Measurements from ENCODE around the gene SLC6A12. TPM values are rescaled to one million over a fixed set of nuclear protein-coding genes. Genes with fewer than 3 reads are reported as not detected.
"Not testable (repeated sequence)": the region's sequence is repeated elsewhere in the genome, so short reads cannot be mapped to it uniquely, and the experiment has no call there.

The SLC6A12 gene
- total RNA-seq, 5 donors from 2014 or later (not counting 1 experiment from before 2014, with no cell fraction given) = 0.85 TPM; not detected in 4

DNA sequence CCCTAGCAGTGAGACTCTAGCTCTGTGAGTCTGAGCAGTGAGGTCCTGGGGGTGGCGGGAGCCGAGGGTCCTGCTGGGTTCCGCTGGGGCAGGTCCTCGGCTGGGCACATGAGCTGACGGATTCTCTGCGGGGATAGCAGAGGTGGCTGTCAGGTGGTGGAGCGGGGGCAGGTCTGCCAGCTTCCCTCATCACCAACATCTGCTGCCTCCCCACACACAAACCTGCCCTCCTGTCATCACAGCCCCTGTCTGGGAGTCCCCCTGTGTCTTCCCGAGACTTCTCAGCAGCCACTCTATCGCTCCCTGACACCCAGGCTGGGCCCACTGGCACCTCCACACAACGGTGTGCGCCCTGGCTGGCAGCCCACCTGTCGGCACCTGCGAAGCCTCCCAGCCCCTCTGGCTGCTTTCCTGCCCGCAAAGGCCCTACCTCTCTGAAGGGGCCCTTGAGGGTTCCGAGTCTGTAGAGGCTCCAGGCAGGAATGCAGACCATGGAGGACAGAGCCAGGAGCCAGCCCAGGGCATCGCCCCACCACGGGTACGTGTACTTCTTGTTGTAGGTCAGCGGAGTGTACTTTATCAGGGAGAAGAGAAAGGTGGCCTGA, 7.1 kb upstream of the SLC6A12 start:
- CTCF ChIA-PET = no interaction called here
- Histone ChIP-seq H3K27ac (ENCODE audit: low read length) (no peak overlapping the region), H3K4me1 (ENCODE audit: control insufficient read depth in 1 of 2, extremely low read depth in 1 of 2, insufficient read depth in 2 of 2, low read length in 2 of 2) (peaks cover 0 to 8% of the 10 kb centered on the region in 2 experiments), H3K4me3 (ENCODE audit: control insufficient read depth in 1 of 2, extremely low read depth in 1 of 2, low read length in 1 of 2) (no peak overlapping the region), H3K9me3 (no peaks in the 10 kb centered on the region), H3K36me3 (ENCODE audit: control insufficient read depth in 2 of 2, extremely low read depth in 1 of 2, insufficient read depth in 1 of 2, low read length in 1 of 2) (no peaks in the 10 kb centered on the region), H3K27me3 (replicated peaks in 1 of 2; ENCODE audit: control insufficient read depth in 2 of 2, extremely low read depth in 1 of 2, insufficient read depth in 2 of 2, low read length in 1 of 2) (peaks cover 0 to 26% of the 10 kb centered on the region in 2 experiments)
- ATAC-seq (replicated peaks in 1 of 4) (no peak), DNase-seq (no peak)
- no peak overlapping the region for H3K27ac Mint-ChIP-seq
- peaks cover 0 to 4% (median 0%) of the 10 kb centered on the region in 3 donors for H3K4me1 Mint-ChIP-seq
- no peaks in the 10 kb centered on the region for H3K36me3 Mint-ChIP-seq
- POLR2A ChIA-PET = no interaction called here
- no peaks in the 10 kb centered on the region for H3K9me3 Mint-ChIP-seq
- no peak overlapping the region for H3K4me3 Mint-ChIP-seq
- WGBS (ENCODE audit: insufficient coverage) = 80% methylated on average over 10 of the region's 19 CpGs
- peaks cover 7 to 16% of the 10 kb centered on the region in 2 donors for H3K27me3 Mint-ChIP-seq

DNA sequence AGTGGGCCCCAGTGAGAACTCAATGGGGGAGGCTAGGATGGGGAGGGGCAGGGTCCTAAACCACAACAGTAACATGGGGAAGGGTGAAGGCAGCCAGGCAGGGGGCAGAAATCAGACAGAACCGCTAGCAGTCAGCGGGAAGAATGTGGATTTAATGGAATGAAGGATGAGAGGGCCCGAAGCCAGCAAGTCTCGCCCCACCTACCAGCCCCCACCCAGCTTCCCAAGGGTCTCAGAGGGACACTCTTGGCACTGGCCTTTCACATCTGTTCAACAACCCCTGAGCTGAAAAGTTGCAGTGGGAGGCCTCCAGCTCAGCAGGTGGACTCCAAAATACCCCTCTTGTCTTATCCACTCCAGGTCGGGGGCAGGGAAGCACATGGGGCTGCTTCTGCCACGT, 6.5 kb upstream of the SLC6A12 start:
- no peaks in the 10 kb centered on the region for H3K9me3 ChIP-seq
- POLR2A ChIA-PET = no interaction called here
- H3K4me3 ChIP-seq (ENCODE audit: control insufficient read depth in 1 of 2, extremely low read depth in 1 of 2, low read length in 1 of 2) = no peak overlapping the region
- DNase-seq (no peak), ATAC-seq (replicated peaks in 1 of 4) (no peak)
- peaks cover 0 to 26% of the 10 kb centered on the region in 2 experiments for H3K27me3 ChIP-seq (replicated peaks in 1 of 2; ENCODE audit: control insufficient read depth in 2 of 2, extremely low read depth in 1 of 2, insufficient read depth in 2 of 2, low read length in 1 of 2)
- 83% methylated on average over 1 of the region's 6 CpGs for WGBS (ENCODE audit: insufficient coverage)
- no peak overlapping the region for H3K4me3 Mint-ChIP-seq
- no peaks in the 10 kb centered on the region for H3K36me3 Mint-ChIP-seq
- peaks cover 0 to 8% of the 10 kb centered on the region in 2 experiments for H3K4me1 ChIP-seq (ENCODE audit: control insufficient read depth in 1 of 2, extremely low read depth in 1 of 2, insufficient read depth in 2 of 2, low read length in 2 of 2)
- no peak overlapping the region for H3K27ac ChIP-seq (ENCODE audit: low read length)
- H3K36me3 ChIP-seq (ENCODE audit: control insufficient read depth in 2 of 2, extremely low read depth in 1 of 2, insufficient read depth in 1 of 2, low read length in 1 of 2) = no peaks in the 10 kb centered on the region
- H3K4me1 Mint-ChIP-seq = peaks cover 0 to 4% (median 0%) of the 10 kb centered on the region in 3 donors
- no peak overlapping the region for H3K27ac Mint-ChIP-seq
- CTCF ChIA-PET = no interaction called here
- no peaks in the 10 kb centered on the region for H3K9me3 Mint-ChIP-seq
- H3K27me3 Mint-ChIP-seq = peaks cover 7 to 16% of the 10 kb centered on the region in 2 donors

DNA sequence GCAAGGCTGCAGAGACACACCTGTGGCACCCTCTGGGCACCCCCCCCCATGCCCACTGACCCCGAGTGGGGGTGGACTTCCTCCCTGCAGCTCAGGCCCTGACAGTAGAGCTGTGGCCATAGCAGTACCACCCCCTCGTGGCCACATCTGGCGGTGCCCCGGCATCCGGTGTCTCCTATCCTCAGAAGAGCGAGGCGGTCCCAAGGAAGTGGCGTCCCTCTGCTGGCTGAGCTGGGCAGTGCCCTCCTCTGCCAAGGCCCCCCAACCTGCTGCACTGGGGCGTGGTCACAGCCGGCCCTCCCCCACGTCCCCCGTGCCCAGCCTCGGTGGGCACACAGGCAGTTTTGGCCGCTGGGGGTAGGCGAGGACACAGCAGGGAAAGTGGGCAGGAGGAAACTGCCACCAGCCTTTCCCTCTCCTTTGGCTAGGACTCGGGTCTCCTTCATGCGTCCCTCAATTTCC, 6.0 kb upstream of the SLC6A12 start:
- no peak overlapping the region for H3K4me3 Mint-ChIP-seq
- 7% methylated on average over 14 of the region's 17 CpGs for WGBS (ENCODE audit: insufficient coverage)
- ChIA-PET CTCF (no interaction called here), POLR2A (no interaction called here)
- Histone ChIP-seq H3K27ac (ENCODE audit: low read length) (no peak overlapping the region), H3K4me1 (ENCODE audit: control insufficient read depth in 1 of 2, extremely low read depth in 1 of 2, insufficient read depth in 2 of 2, low read length in 2 of 2) (peaks cover 0 to 8% of the 10 kb centered on the region in 2 experiments), H3K9me3 (no peaks in the 10 kb centered on the region), H3K4me3 (ENCODE audit: control insufficient read depth in 1 of 2, extremely low read depth in 1 of 2, low read length in 1 of 2) (no peak overlapping the region), H3K27me3 (replicated peaks in 1 of 2; ENCODE audit: control insufficient read depth in 2 of 2, extremely low read depth in 1 of 2, insufficient read depth in 2 of 2, low read length in 1 of 2) (peaks cover 0 to 28% of the 10 kb centered on the region in 2 experiments), H3K36me3 (ENCODE audit: control insufficient read depth in 2 of 2, extremely low read depth in 1 of 2, insufficient read depth in 1 of 2, low read length in 1 of 2) (no peaks in the 10 kb centered on the region)
- no peaks in the 10 kb centered on the region for H3K36me3 Mint-ChIP-seq
- peak in 33 of 35 experiments; percentile 5 to 62 (median 36) for DNase-seq
- H3K4me1 Mint-ChIP-seq = peaks cover 0 to 4% (median 0%) of the 10 kb centered on the region in 3 donors
- no peaks in the 10 kb centered on the region for H3K9me3 Mint-ChIP-seq
- peak; percentile 64 to 72 (median 68) for ATAC-seq (replicated peaks in 1 of 4)
- H3K27ac Mint-ChIP-seq = no peak overlapping the region
- peaks cover 7 to 21% of the 10 kb centered on the region in 2 donors for H3K27me3 Mint-ChIP-seq

DNA sequence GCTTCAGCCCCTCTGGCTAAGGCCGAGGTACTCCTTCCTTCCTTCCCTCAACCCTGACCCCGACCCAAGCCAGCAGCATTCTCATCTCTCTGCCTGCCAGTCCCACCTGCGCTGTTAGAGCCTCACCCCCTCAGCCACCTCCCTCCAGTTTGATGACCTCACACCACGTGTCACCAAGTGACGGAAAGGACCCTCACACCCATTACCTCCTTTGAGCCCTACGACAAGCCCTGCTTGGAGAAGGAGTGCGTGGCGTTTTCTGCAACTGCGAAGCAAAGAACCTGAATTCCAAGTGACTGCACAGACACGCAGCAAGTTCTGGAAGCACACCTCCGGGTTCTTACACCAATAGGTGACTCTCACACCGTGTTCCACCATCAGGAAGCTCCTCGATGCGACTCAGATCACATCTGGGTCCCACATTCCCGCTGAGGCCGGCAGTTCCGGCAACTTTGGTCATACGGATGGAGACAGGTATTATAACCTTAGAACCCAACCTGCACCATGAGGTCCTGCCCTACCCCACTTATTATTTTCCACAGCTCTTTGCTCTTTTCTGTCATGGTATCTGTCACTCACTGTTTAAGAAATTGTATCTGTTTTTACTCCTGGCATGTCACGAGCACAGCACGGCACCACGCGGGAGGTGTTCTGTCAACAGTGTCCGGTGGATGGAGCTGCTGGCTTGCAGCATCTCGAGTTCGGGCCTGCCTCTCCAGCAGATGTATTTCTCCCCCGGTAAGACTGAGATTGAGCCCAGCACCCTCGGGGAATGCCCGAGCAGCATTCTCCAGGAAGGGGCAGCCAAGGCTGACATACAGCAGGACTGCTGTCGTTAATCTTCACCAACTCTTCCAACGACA, 5.0 kb upstream of the SLC6A12 start:
- Histone ChIP-seq H3K27me3 (replicated peaks in 1 of 2; ENCODE audit: control insufficient read depth in 2 of 2, extremely low read depth in 1 of 2, insufficient read depth in 2 of 2, low read length in 1 of 2) (peaks cover 0 to 38% of the 10 kb centered on the region in 2 experiments), H3K4me1 (ENCODE audit: control insufficient read depth in 1 of 2, extremely low read depth in 1 of 2, insufficient read depth in 2 of 2, low read length in 2 of 2) (peaks cover 0 to 8% of the 10 kb centered on the region in 2 experiments), H3K27ac (ENCODE audit: low read length) (no peak overlapping the region), H3K9me3 (no peaks in the 10 kb centered on the region), H3K4me3 (ENCODE audit: control insufficient read depth in 1 of 2, extremely low read depth in 1 of 2, low read length in 1 of 2) (no peak overlapping the region), H3K36me3 (ENCODE audit: control insufficient read depth in 2 of 2, extremely low read depth in 1 of 2, insufficient read depth in 1 of 2, low read length in 1 of 2) (no peaks in the 10 kb centered on the region)
- H3K27me3 Mint-ChIP-seq = peaks cover 7 to 26% of the 10 kb centered on the region in 2 donors
- no peak overlapping the region for H3K27ac Mint-ChIP-seq
- ATAC-seq (replicated peaks in 1 of 4) (no peak), DNase-seq (no peak)
- ChIA-PET POLR2A (no interaction called here), CTCF (no interaction called here)
- no peaks in the 10 kb centered on the region for H3K9me3 Mint-ChIP-seq
- H3K4me3 Mint-ChIP-seq = no peak overlapping the region
- H3K4me1 Mint-ChIP-seq = peaks cover 0 to 4% (median 0%) of the 10 kb centered on the region in 3 donors
- 88% methylated on average over 25 of the region's 30 CpGs for WGBS (ENCODE audit: insufficient coverage)
- H3K36me3 Mint-ChIP-seq = no peaks in the 10 kb centered on the region

DNA sequence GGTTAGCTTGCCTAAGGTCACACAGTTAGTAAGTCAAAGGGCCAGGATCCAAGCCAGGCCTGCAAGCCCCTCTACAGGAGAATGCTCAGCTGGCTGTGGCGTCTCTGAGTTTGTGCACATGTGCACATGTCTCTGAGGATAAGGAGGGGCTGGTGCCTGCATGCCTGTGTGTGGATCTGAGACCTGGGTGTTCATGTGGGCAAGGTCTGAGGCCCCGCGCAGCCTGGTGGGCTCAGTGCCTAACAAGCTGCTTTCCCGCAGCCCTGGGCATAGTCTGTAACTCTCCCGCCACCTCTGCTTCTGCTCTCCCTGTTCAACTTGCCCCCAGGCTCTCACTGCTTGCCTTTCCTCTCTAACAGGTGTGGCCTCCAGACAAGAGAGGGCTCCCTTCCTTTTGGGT, 4.3 kb upstream of the SLC6A12 start:
- H3K36me3 ChIP-seq (ENCODE audit: control insufficient read depth in 2 of 2, extremely low read depth in 1 of 2, insufficient read depth in 1 of 2, low read length in 1 of 2) = no peaks in the 10 kb centered on the region
- Mint-ChIP-seq H3K27me3 (peaks cover 11 to 34% of the 10 kb centered on the region in 2 donors), H3K4me3 (no peak overlapping the region), H3K27ac (no peak overlapping the region), H3K9me3 (no peaks in the 10 kb centered on the region), H3K4me1 (peaks cover 0 to 4% (median 0%) of the 10 kb centered on the region in 3 donors), H3K36me3 (no peaks in the 10 kb centered on the region)
- peaks cover 0 to 8% of the 10 kb centered on the region in 2 experiments for H3K4me1 ChIP-seq (ENCODE audit: control insufficient read depth in 1 of 2, extremely low read depth in 1 of 2, insufficient read depth in 2 of 2, low read length in 2 of 2)
- no peaks in the 10 kb centered on the region for H3K9me3 ChIP-seq
- CTCF ChIA-PET = no interaction called here
- ATAC-seq (replicated peaks in 1 of 4) = no peak
- no peak overlapping the region for H3K4me3 ChIP-seq (ENCODE audit: control insufficient read depth in 1 of 2, extremely low read depth in 1 of 2, low read length in 1 of 2)
- 93% methylated on average over 5 of the region's 5 CpGs for WGBS (ENCODE audit: insufficient coverage)
- DNase-seq = no peak
- H3K27ac ChIP-seq (ENCODE audit: low read length) = no peak overlapping the region
- POLR2A ChIA-PET = no interaction called here
- peaks cover 0 to 45% of the 10 kb centered on the region in 2 experiments for H3K27me3 ChIP-seq (replicated peaks in 1 of 2; ENCODE audit: control insufficient read depth in 2 of 2, extremely low read depth in 1 of 2, insufficient read depth in 2 of 2, low read length in 1 of 2)

DNA sequence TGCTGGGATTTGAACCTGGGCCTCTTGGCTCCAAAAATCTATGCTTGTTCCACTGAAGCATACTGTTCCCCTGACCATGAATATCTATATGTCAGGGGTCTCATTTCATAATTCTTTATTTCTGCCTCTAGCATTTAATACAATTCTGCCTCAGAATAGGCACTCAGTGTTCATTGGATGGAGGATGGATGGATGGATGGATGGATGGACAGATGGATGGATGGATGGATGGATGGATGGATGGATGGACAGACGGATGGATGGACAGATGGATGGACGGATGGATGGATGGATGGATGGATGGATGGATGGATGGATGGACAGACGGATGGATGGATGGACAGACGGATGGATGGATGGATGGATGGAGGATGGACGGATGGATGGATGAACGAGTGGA, 3.1 kb upstream of the SLC6A12 start:
- 72% methylated on average over 6 of the region's 6 CpGs for WGBS (ENCODE audit: insufficient coverage)
- H3K4me3 Mint-ChIP-seq; ATAC-seq (replicated peaks in 1 of 4); DNase-seq; H3K9me3 ChIP-seq; H3K36me3 Mint-ChIP-seq; H3K9me3 Mint-ChIP-seq; H3K27ac Mint-ChIP-seq; POLR2A ChIA-PET; H3K4me3 ChIP-seq (ENCODE audit: control insufficient read depth in 1 of 2, extremely low read depth in 1 of 2, low read length in 1 of 2); CTCF ChIA-PET; H3K36me3 ChIP-seq (ENCODE audit: control insufficient read depth in 2 of 2, extremely low read depth in 1 of 2, insufficient read depth in 1 of 2, low read length in 1 of 2); H3K27ac ChIP-seq (ENCODE audit: low read length); H3K4me1 Mint-ChIP-seq; H3K4me1 ChIP-seq (ENCODE audit: control insufficient read depth in 1 of 2, extremely low read depth in 1 of 2, insufficient read depth in 2 of 2, low read length in 2 of 2): not testable (repeated sequence)
- peaks cover 0 to 54% of the 10 kb centered on the region in 2 experiments for H3K27me3 ChIP-seq (replicated peaks in 1 of 2; ENCODE audit: control insufficient read depth in 2 of 2, extremely low read depth in 1 of 2, insufficient read depth in 2 of 2, low read length in 1 of 2)
- H3K27me3 Mint-ChIP-seq = peaks cover 17 to 36% of the 10 kb centered on the region in 2 donors
